Measurements from ENCODE around the gene GNG7. TPM values are rescaled to one million over a fixed set of nuclear protein-coding genes. Genes with fewer than 3 reads are reported as not detected.
A peak's percentile ranks its signal among the peaks of the same experiment; 100 is the strongest.

GNG7 gene
- total RNA-seq, 1 experiment from 2014 or later = 7.7 TPM

DNA sequence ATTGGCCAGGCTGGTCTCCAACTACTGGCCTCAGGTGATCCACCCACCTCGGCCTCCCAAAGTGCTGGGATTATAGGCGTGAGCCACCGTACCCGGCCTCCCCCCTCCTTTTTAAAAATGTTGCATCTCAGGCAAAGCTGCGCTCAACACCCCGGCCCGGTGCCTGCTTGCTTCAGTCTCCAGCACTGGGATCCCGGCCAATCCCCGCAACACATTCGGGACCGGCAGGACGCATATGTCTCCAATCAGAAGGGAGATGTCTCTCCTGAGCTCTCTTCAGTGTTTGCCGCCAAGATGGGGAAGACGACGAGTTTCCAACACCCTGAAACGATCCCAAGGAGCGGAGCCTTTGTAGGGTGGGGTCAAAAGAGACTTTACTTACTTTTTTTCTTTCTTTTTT lies 16.1 kb downstream of the GNG7 start:
- H2AFZ ChIP-seq (ENCODE audit: low read length) = no peak overlapping the region
- H4K20me1 ChIP-seq (ENCODE audit: control insufficient read depth, insufficient read depth, insufficient read length) = no peaks in the 10 kb centered on the region
- WGBS (ENCODE audit: extremely low coverage, insufficient read length, low lambda C conversion rate) = no CpG with 5 or more reads among the region's 17 CpGs
- no peak overlapping the region for H2BK15ac ChIP-seq (ENCODE audit: low read depth, low read length)
- no peak overlapping the region for H2BK12ac ChIP-seq (ENCODE audit: insufficient read length, low read depth, low read length)
- Mint-ChIP-seq H3K4me1 (peaks cover 2% of the 10 kb centered on the region in 2 experiments; a peak in 1 of 4 replicates), H3K4me3 (no peak overlapping the region), H3K9me3 (no peaks in the 10 kb centered on the region), H3K27ac (peak overlapping the region in 1 of 3 experiments; percentile 24; a peak in 2 of 7 replicates), H3K27me3 (ENCODE audit: low read depth) (no peaks in the 10 kb centered on the region), H3K36me3 (ENCODE audit: insufficient read depth in 1 of 3, low read depth in 3 of 3) (peaks cover 0 to 4% (median 3%) of the 10 kb centered on the region in 3 experiments; a peak in 5 of 7 replicates)
- no peak for TF ChIP-seq CTCF (conservative IDR thresholded peaks at IDR 0.05)
- H3K79me1 ChIP-seq (ENCODE audit: insufficient read depth, low read depth, low read length, poor library complexity, severe bottlenecking) = no peaks in the 10 kb centered on the region
- H3K9me3 ChIP-seq (ENCODE audit: control insufficient read depth, low read depth, low read length) = no peaks in the 10 kb centered on the region
- no peak overlapping the region for H4K8ac ChIP-seq (replicated peaks; ENCODE audit: insufficient read length, low read depth, low read length)
- no peak overlapping the region for H3K18ac ChIP-seq (ENCODE audit: insufficient read length, low read depth, low read length)
- no peaks in the 10 kb centered on the region for H3K79me2 ChIP-seq (ENCODE audit: insufficient read depth, low read length)
- H3K23ac ChIP-seq (ENCODE audit: insufficient read length, low read depth, low read length) = no peak overlapping the region
- H3T11ph ChIP-seq (ENCODE audit: low read length) = no peak overlapping the region
- H3K14ac ChIP-seq (ENCODE audit: insufficient read depth, low read length) = no peak overlapping the region
- no peak overlapping the region for H4K91ac ChIP-seq (ENCODE audit: insufficient read length, low read depth, low read length)
- H2BK20ac ChIP-seq (ENCODE audit: low read depth, low read length, poor library complexity, severe bottlenecking) = no peak overlapping the region
- no peak overlapping the region for H3K4me2 ChIP-seq (ENCODE audit: insufficient read depth, insufficient read length, low read length)
- no peak overlapping the region for H4K5ac ChIP-seq (ENCODE audit: insufficient read length, low read depth, low read length)
- no peak for DNase-seq
- no peak overlapping the region for H2AK5ac ChIP-seq (ENCODE audit: insufficient read length, low read length)
- H3K56ac ChIP-seq (ENCODE audit: insufficient read length, low read depth, low read length) = no peak overlapping the region
- H2BK5ac ChIP-seq (ENCODE audit: insufficient read length, low read length) = no peak overlapping the region
- H3K23me2 ChIP-seq (ENCODE audit: insufficient read length, low read depth, low read length, poor library complexity, severe bottlenecking) = no peaks in the 10 kb centered on the region
- no peak overlapping the region for H2BK120ac ChIP-seq (ENCODE audit: low read depth, low read length, poor library complexity, severe bottlenecking)
- no peak overlapping the region for H3K27ac ChIP-seq (ENCODE audit: insufficient read length, low read depth, low read length)
- H3K4me1 ChIP-seq (ENCODE audit: insufficient read depth, low read length) = no peaks in the 10 kb centered on the region
- H3K4ac ChIP-seq (ENCODE audit: low read depth, low read length) = no peak overlapping the region
- no peak overlapping the region for H3K9ac ChIP-seq (ENCODE audit: extremely low read depth, insufficient read length, low read length)
- H3K27me3 ChIP-seq (ENCODE audit: insufficient read depth, low read length) = no peaks in the 10 kb centered on the region
